ENCODE results near the gene CCDC69. TPM values are rescaled to one million over a fixed set of nuclear protein-coding genes. Genes with fewer than 3 reads are reported as not detected.

The CCDC69 gene
- total RNA-seq, 1 donor from 2014 or later: 0.79 TPM

DNA sequence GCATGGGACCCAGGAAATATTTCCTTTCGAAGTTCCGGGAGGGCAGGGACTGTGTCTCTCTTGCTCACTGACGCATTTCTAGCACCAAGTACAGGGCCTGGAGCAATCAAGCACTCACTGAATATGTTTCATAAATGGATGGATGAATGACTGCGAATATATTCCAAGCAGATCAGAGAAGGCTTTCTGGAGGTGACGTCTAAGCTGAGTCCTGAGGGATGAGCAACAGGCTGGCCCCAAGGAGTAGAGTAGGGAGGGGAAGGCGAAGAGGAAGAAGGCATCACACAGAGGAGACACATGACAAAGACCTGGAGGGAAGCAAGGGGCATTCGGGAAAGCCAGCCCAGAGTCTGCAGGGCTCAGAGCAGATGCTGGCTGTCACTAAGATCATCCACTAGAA is 80.2 kb downstream of the CCDC69 start:
- Histone ChIP-seq H3K36me3 (ENCODE audit: control insufficient read depth, insufficient read depth, low read length) (no peaks in the 10 kb centered on the region), H3K4me3 (ENCODE audit: low read depth, low read length) (no peak overlapping the region), H3K27me3 (ENCODE audit: control insufficient read depth, insufficient read depth, low read length) (no peaks in the 10 kb centered on the region)
- FAIRE-seq (no peak), DNase-seq (ENCODE audit: low read depth) (no peak)
- TF ChIP-seq, protein P1, sequence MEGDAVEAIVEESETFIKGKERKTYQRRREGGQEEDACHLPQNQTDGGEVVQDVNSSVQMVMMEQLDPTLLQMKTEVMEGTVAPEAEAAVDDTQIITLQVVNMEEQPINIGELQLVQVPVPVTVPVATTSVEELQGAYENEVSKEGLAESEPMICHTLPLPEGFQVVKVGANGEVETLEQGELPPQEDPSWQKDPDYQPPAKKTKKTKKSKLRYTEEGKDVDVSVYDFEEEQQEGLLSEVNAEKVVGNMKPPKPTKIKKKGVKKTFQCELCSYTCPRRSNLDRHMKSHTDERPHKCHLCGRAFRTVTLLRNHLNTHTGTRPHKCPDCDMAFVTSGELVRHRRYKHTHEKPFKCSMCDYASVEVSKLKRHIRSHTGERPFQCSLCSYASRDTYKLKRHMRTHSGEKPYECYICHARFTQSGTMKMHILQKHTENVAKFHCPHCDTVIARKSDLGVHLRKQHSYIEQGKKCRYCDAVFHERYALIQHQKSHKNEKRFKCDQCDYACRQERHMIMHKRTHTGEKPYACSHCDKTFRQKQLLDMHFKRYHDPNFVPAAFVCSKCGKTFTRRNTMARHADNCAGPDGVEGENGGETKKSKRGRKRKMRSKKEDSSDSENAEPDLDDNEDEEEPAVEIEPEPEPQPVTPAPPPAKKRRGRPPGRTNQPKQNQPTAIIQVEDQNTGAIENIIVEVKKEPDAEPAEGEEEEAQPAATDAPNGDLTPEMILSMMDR (IDR thresholded peaks at IDR 0.05; ENCODE audit: insufficient read depth, low read length, severe bottlenecking): no peak

DNA sequence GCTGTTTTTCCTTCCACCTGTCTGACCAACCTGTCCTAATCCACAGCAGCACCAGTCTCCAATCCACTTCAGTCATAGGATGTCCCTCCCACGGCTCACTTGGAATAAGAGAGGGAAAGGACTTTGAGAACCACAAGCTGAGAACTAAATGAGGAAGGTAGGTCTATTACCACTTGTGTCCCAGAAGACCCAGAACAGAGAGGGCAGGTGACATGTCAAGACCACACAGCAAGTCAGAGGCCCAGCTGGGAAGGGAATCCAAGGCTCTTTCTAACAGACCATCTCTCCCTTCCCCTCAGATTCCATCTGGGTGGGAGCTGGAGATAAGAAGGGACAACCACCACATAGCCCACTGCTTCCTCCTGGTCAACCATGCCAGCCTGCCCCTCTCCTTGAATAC is 81.0 kb downstream of the CCDC69 start:
- Histone ChIP-seq H3K27me3 (ENCODE audit: control insufficient read depth, insufficient read depth, low read length) (no peaks in the 10 kb centered on the region), H3K4me3 (ENCODE audit: low read depth, low read length) (no peak overlapping the region), H3K36me3 (ENCODE audit: control insufficient read depth, insufficient read depth, low read length) (no peaks in the 10 kb centered on the region)
- no peak for FAIRE-seq
- DNase-seq (ENCODE audit: low read depth): no peak
- TF ChIP-seq, protein P1 (IDR thresholded peaks at IDR 0.05; ENCODE audit: insufficient read depth, low read length, severe bottlenecking): no peak

DNA sequence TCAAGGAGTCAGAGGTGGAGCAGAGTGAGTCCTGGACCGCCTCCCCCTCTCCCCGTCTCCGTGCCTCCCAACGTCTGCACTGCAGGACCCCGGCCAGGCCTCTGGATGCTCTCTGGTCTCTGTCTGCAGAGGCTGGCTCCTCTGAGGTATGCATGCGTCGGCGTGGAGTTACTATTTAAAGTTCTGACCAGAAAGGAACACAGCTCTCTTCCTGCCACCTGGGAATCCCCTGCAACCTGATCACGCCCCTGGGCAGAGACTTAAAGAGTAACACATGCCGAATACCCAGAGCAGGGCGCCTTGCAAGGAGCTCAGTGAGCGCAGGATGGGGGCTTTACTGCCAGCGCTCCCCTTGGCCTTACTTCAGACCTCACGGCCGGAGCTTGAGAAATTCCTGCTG is 82.4 kb downstream of the CCDC69 start:
- no peaks in the 10 kb centered on the region for H3K36me3 ChIP-seq (ENCODE audit: control insufficient read depth, insufficient read depth, low read length)
- DNase-seq (ENCODE audit: low read depth) (peak; percentile 47), FAIRE-seq (no peak)
- H3K27me3 ChIP-seq (ENCODE audit: control insufficient read depth, insufficient read depth, low read length): no peaks in the 10 kb centered on the region
- no peak overlapping the region for H3K4me3 ChIP-seq (ENCODE audit: low read depth, low read length)
- TF ChIP-seq, protein P1 (IDR thresholded peaks at IDR 0.05; ENCODE audit: insufficient read depth, low read length, severe bottlenecking): no peak

DNA sequence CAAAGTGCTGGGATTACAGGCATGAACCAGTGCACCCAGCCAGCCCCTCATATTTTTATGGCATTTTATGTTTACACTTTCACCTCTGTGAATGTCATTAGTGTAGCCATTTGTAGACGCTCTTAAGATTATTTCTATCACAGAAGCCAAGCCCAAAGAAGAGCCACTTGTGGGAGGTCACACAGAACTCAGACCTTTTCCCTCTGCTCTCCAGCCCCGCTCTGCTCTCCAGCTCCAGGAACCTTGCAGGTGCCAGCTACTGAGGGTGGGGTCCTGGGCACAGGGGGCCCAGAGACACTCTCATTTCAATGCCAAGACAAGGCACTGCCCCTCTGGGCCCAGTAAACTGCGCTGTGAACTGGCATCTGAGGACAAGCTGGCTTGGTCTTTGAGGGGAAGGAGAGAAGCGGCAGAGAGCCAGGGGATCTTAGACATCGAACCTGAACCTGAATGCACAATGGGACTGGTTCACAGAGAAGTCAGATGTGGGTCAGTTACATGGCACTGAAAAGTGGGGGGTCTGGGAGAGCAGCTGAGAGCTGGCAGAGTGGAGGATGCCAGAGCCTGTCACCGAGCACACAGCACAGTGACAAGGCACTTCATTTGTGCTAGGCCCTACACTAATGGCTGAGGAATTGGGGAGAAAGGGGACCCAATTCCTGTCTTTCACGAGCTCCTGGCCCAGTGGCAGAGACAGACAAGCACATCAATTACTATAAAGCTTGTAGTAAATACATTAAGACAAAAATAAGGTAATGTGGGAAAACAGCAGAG is 83.0 kb downstream of the CCDC69 start:
- DNase-seq (ENCODE audit: low read depth): no peak
- TF ChIP-seq, protein P1 (IDR thresholded peaks at IDR 0.05; ENCODE audit: insufficient read depth, low read length, severe bottlenecking): no peak

DNA sequence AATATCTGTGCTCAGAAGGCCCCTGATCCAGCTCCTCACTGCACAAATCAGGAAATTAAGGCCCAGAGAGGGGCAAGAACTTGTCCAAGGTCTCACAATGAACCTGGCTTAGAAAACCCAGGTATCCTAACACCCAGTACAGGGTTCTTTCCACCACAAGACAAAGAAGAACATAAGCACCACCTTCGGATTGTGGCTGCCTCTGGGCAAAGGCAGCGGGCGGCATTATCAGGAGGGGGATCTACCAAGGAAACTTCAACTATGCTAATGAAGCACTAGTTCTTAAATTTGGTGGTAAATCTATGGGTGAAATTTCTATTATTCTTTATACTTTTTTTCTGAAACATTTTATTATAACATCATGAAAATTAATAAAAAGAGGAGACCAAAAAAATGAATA is 84.2 kb downstream of the CCDC69 start:
- DNase-seq (ENCODE audit: low read depth): no peak
- Histone ChIP-seq H3K4me3 (ENCODE audit: low read depth, low read length) (no peak overlapping the region), H3K36me3 (ENCODE audit: control insufficient read depth, insufficient read depth, low read length) (no peaks in the 10 kb centered on the region), H3K27me3 (ENCODE audit: control insufficient read depth, insufficient read depth, low read length) (no peaks in the 10 kb centered on the region)
- TF ChIP-seq, protein P1 (IDR thresholded peaks at IDR 0.05; ENCODE audit: insufficient read depth, low read length, severe bottlenecking): no peak
- FAIRE-seq: no peak

More for the DNA sequence above, 83.0 kb downstream of the CCDC69 start:
- no peaks in the 10 kb centered on the region for H3K36me3 ChIP-seq (ENCODE audit: control insufficient read depth, insufficient read depth, low read length)
- no peak overlapping the region for H3K4me3 ChIP-seq (ENCODE audit: low read depth, low read length)
- FAIRE-seq: no peak
- no peaks in the 10 kb centered on the region for H3K27me3 ChIP-seq (ENCODE audit: control insufficient read depth, insufficient read depth, low read length)

DNA sequence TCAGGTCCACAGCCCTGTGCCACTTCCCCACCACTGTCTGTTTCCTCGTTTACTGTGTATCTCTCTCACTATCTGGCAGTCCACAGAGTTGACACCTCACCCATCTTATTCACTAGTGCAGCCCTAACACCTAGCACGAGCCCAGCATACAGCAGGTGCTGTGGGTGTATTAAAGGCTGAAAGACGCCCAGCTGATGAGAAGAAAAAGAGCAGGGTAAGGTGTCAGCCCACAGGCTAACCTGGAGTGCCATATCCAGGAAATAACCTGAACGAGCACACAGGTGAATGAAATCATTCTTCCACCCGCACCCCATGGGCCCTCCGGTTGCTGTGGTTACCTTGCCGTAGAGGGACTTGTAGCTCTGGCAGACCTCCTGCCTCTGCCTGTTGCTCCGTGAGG is 84.9 kb downstream of the CCDC69 start:
- no peak overlapping the region for H3K4me3 ChIP-seq (ENCODE audit: low read depth, low read length)
- no peaks in the 10 kb centered on the region for H3K27me3 ChIP-seq (ENCODE audit: control insufficient read depth, insufficient read depth, low read length)
- TF ChIP-seq, protein P1 (IDR thresholded peaks at IDR 0.05; ENCODE audit: insufficient read depth, low read length, severe bottlenecking): no peak
- no peaks in the 10 kb centered on the region for H3K36me3 ChIP-seq (ENCODE audit: control insufficient read depth, insufficient read depth, low read length)
- DNase-seq (ENCODE audit: low read depth): no peak
- FAIRE-seq: peak; percentile 43
